Measurements from ENCODE around the gene TAS2R50. TPM values are rescaled to one million over a fixed set of nuclear protein-coding genes. Genes with fewer than 3 reads are reported as not detected.

The TAS2R50 gene
- total RNA-seq, 3 donors from 2014 or later, result 4.0 to 6.2 (median 4.2) TPM

GRCh38 chr12:11016937-11017336 is 30.2 kb upstream of the TAS2R50 start:
- Histone ChIP-seq H3K4me1 (no peaks in the 10 kb centered on the region), H3K27ac (no peak overlapping the region), H3K36me3 (no peaks in the 10 kb centered on the region), H3K27me3 (no peaks in the 10 kb centered on the region), H3K9me3 (no peaks in the 10 kb centered on the region), H3K4me3 (no peak overlapping the region)
- intact Hi-C loops (cut with DNase I; ENCODE audit: low total_unique reads), result no loop called here
- TF ChIP-seq CTCF (IDR thresholded peaks at IDR 0.05) (no peak), POLR2AphosphoS5 (IDR thresholded peaks at IDR 0.05) (no peak), POLR2A (IDR thresholded peaks at IDR 0.05) (no peak)
- no peak for DNase-seq (ENCODE audit: low spot score in 2 of 2)

DNA sequence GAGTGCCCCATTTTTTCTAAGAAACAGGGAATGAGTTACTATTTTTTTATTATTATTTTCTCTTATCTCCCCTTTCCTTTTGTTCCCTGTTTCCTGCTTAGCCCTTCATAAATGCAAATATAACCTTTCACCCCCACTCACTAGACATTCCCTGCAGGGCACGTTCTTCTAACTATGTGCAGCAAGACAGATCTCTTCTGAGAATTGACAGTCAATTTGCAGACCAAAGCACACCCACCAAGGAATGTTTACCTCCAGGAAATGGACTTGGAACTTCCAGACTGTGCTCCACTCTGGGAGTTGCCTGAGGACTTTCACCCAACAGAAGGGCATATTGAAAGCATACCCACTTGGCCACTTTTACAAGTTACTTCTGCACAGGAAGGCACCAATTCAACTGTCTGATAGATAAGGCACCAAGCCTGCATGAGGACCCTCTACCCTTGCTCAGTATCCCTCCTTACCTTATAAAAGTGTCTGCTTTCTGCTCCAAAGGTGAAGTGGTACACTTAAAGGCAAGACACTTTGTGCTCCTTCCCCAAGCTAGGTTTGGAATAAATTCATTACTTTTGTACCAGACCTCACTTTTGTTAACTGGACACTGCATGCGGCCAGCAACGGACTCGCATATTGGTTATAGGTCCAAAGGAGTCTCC is 29.2 kb upstream of the TAS2R50 start:
- no peak for TF ChIP-seq POLR2AphosphoS5 (IDR thresholded peaks at IDR 0.05)
- H3K4me1 ChIP-seq, result no peaks in the 10 kb centered on the region
- no peaks in the 10 kb centered on the region for H3K9me3 ChIP-seq
- H3K36me3 ChIP-seq, result no peaks in the 10 kb centered on the region
- H3K4me3 ChIP-seq, result no peak overlapping the region
- DNase-seq (ENCODE audit: low spot score in 2 of 2), result no peak
- H3K27ac ChIP-seq, result no peak overlapping the region
- H3K27me3 ChIP-seq, result no peaks in the 10 kb centered on the region
- intact Hi-C loops (cut with DNase I; ENCODE audit: low total_unique reads), result no loop called here

DNA sequence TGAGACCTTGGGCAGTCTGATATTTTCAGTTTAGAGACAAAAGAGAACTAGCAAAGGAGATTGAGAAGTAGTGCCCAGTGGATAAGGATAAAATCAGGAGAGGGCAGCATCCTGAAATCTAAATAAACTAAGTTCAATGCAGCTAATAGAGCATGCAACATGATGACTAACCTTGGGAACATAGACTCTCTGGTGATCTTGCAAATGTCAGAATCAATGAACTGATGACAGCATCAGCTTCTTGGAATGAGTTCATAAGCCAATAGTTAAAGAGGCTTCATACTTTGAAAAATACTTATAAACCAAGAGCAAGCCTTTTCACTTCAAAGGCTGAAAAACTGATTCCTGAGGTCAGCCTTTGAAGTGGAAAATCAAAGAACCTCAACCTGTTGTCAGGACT is 27.5 kb upstream of the TAS2R50 start:
- H3K36me3 ChIP-seq, result no peaks in the 10 kb centered on the region
- no peak overlapping the region for H3K27ac ChIP-seq
- H3K9me3 ChIP-seq, result no peaks in the 10 kb centered on the region
- TF ChIP-seq CTCF (IDR thresholded peaks at IDR 0.05) (no peak), POLR2AphosphoS5 (IDR thresholded peaks at IDR 0.05) (no peak), POLR2A (IDR thresholded peaks at IDR 0.05) (no peak)
- no peaks in the 10 kb centered on the region for H3K27me3 ChIP-seq
- no peaks in the 10 kb centered on the region for H3K4me1 ChIP-seq
- intact Hi-C loops (cut with DNase I; ENCODE audit: low total_unique reads), result no loop called here
- no peak for DNase-seq (ENCODE audit: low spot score in 2 of 2)
- H3K4me3 ChIP-seq, result no peak overlapping the region

GRCh38 chr12:11007608-11008007 is 20.9 kb upstream of the TAS2R50 start:
- no peaks in the 10 kb centered on the region for H3K36me3 ChIP-seq
- no peak for DNase-seq (ENCODE audit: low spot score in 2 of 2)
- no peak overlapping the region for H3K4me3 ChIP-seq
- intact Hi-C loops (cut with DNase I; ENCODE audit: low total_unique reads), result loop anchor here (10.0 kb wide), 1 partner anchor 663 kb away; no protein-coding TSS in a partner anchor
- H3K9me3 ChIP-seq, result no peaks in the 10 kb centered on the region
- TF ChIP-seq CTCF (IDR thresholded peaks at IDR 0.05) (no peak), POLR2A (IDR thresholded peaks at IDR 0.05) (no peak), POLR2AphosphoS5 (IDR thresholded peaks at IDR 0.05) (no peak)
- H3K27ac ChIP-seq, result no peak overlapping the region
- H3K27me3 ChIP-seq, result no peaks in the 10 kb centered on the region
- no peaks in the 10 kb centered on the region for H3K4me1 ChIP-seq

DNA sequence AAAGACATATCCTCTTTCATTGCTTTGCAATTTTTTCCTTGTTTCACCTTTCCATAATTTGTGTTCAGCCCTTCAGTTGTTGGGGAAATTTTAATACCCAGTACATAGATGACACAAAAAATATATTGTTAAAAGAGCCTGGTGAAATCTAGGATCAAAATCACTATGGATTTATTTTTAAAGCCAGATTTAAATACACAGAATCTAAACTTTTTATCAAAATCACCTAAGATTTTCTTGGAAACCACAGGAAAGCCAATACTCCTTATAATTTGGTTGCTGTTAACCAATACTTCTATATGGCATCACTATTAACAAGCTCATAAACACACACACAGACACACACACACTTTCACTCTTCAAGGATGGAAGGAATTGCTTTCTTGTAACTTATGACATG is 11.5 kb upstream of the TAS2R50 start, which contains the start of gene TAS2R20:
Gene TAS2R20, minus strand, starts transcription at position 101 of the 400 bp plus-strand sequence. CDS start 429 bp downstream, outside the sequence.
- H3K27ac ChIP-seq, result no peak within 1 kb of the TSS
- no peaks in the 10 kb centered on the region for H3K9me3 ChIP-seq
- H3K36me3 ChIP-seq, result no peaks in the 10 kb centered on the region
- TF ChIP-seq CTCF (IDR thresholded peaks at IDR 0.05) (no peak), POLR2A (IDR thresholded peaks at IDR 0.05) (no peak), POLR2AphosphoS5 (IDR thresholded peaks at IDR 0.05) (no peak)
- H3K4me3 ChIP-seq, result no peak within 1 kb of the TSS
- no peaks in the 10 kb centered on the region for H3K27me3 ChIP-seq
- DNase-seq (ENCODE audit: low spot score in 2 of 2), result no peak
- intact Hi-C loops (cut with DNase I; ENCODE audit: low total_unique reads), result no loop called here
- no peaks in the 10 kb centered on the region for H3K4me1 ChIP-seq

Measured in breast epithelium (tissue), 4 donors.